Measurements from ENCODE around the gene GAL. TPM values are rescaled to one million over a fixed set of nuclear protein-coding genes. Genes with fewer than 3 reads are reported as not detected.

Gene GAL
- total RNA-seq, 1 donor from 2014 or later, result not detected

DNA sequence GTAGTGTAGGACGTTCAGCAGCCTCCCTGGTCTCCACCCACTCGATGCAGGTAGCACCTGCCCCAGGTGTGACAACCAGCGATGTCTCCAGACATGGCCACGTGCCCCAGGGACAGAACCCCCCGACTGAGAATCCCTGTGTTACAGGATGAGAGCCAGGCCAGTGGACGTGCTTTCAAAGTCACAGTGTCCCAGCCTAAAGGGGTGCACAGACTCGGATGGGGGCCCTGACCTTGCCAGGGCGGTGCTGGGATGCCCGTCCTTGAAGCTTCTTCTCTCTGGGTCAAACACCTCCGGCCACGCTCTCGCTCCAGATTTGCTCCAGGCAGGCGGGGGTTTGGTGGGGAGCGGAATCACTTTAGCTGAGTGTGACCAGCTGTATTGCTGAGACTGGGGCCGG lies 23.3 kb upstream of the GAL start:
- no peaks in the 10 kb centered on the region for H3K36me3 ChIP-seq
- H3F3A ChIP-seq (ENCODE audit: low read depth), result no peaks in the 10 kb centered on the region
- no peaks in the 10 kb centered on the region for H3K79me2 ChIP-seq (ENCODE audit: low read depth)
- H3K9me3 ChIP-seq (ENCODE audit: low read depth), result no peaks in the 10 kb centered on the region
- no peak overlapping the region for H3K4me3 Mint-ChIP-seq
- TF ChIP-seq EZH2phosphoT487 (IDR thresholded peaks at IDR 0.05), result no peak
- no peak for TF ChIP-seq EZH2 (IDR thresholded peaks at IDR 0.05)
- TF ChIP-seq, protein P1, sequence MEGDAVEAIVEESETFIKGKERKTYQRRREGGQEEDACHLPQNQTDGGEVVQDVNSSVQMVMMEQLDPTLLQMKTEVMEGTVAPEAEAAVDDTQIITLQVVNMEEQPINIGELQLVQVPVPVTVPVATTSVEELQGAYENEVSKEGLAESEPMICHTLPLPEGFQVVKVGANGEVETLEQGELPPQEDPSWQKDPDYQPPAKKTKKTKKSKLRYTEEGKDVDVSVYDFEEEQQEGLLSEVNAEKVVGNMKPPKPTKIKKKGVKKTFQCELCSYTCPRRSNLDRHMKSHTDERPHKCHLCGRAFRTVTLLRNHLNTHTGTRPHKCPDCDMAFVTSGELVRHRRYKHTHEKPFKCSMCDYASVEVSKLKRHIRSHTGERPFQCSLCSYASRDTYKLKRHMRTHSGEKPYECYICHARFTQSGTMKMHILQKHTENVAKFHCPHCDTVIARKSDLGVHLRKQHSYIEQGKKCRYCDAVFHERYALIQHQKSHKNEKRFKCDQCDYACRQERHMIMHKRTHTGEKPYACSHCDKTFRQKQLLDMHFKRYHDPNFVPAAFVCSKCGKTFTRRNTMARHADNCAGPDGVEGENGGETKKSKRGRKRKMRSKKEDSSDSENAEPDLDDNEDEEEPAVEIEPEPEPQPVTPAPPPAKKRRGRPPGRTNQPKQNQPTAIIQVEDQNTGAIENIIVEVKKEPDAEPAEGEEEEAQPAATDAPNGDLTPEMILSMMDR (IDR thresholded peaks at IDR 0.05), result no peak
- no peaks in the 10 kb centered on the region for H3K36me3 Mint-ChIP-seq
- no peak overlapping the region for H3K4me3 ChIP-seq
- peaks cover 10% of the 10 kb centered on the region for H3K4me1 Mint-ChIP-seq
- H3K27me3 ChIP-seq, result no peaks in the 10 kb centered on the region
- peaks cover 7% of the 10 kb centered on the region for H3K27me3 Mint-ChIP-seq (ENCODE audit: insufficient read depth, low read depth)
- no peaks in the 10 kb centered on the region for H3K4me1 ChIP-seq
- H3K27ac Mint-ChIP-seq, result no peak overlapping the region
- no peak overlapping the region for H3K4me2 ChIP-seq
- no peak overlapping the region for H3K27ac ChIP-seq
- no peak overlapping the region for H3K9ac ChIP-seq
- H4K20me1 ChIP-seq (ENCODE audit: low read depth), result no peaks in the 10 kb centered on the region
- no peak overlapping the region for H2AFZ ChIP-seq (replicated peaks)
- H3K9me3 Mint-ChIP-seq, result no peaks in the 10 kb centered on the region
- DNase-seq (ENCODE audit: low spot score), result no peak

DNA sequence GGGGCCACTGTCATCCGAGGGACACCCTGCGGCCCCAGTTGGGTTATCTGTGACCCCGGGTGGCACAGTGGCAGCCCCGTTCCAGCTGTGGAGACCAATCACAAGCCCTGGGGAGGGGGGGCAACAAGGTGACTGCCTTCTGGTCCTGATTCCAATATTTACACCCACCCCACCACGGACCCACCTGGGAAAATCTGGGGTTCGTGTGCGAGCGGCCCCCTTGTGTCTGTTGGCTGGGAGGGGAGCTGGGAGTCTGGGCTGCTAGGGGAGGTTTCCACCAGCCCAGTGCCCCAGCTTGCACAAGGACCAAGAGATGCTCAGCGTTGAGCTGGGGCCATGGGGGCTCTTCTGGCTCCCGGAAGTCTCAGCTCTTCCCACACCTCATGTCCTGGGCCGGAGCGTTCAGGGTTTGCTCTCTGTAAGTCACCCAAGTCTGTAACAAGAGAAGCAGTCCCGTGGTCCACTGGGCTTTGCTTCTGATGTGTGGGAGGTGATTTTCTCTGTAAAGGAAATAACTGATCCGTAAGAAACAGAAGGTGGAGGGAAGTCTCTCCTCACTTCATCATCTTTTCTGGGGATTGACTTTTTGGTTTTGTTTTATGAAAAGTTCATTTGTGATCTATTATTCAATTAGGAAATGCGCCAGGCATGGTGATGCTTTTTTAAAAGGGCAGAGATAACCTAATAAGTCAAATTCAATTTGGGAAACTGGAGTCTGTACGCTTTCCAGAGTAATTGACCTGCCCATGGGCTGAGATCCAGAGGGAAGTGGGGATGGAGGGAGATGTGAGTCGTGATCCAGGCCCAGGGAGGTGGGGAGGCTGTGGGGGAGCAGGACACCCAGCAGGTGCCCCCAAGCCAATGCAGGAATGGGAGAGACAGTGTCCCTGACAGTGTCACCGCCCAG lies 22.4 kb upstream of the GAL start:
- H3K36me3 Mint-ChIP-seq, result no peaks in the 10 kb centered on the region
- H2AFZ ChIP-seq (replicated peaks), result no peak overlapping the region
- no peaks in the 10 kb centered on the region for H3K9me3 Mint-ChIP-seq
- H3K27me3 Mint-ChIP-seq (ENCODE audit: insufficient read depth, low read depth), result peaks cover 8% of the 10 kb centered on the region
- H3F3A ChIP-seq (ENCODE audit: low read depth), result no peaks in the 10 kb centered on the region
- no peaks in the 10 kb centered on the region for H3K79me2 ChIP-seq (ENCODE audit: low read depth)
- no peak for DNase-seq (ENCODE audit: low spot score)
- H3K27me3 ChIP-seq, result no peaks in the 10 kb centered on the region
- TF ChIP-seq, protein P1 (IDR thresholded peaks at IDR 0.05), result no peak
- H3K27ac ChIP-seq, result no peak overlapping the region
- no peak overlapping the region for H3K9ac ChIP-seq
- H4K20me1 ChIP-seq (ENCODE audit: low read depth), result no peaks in the 10 kb centered on the region
- H3K36me3 ChIP-seq, result no peaks in the 10 kb centered on the region
- H3K4me2 ChIP-seq, result no peak overlapping the region
- H3K4me3 Mint-ChIP-seq, result no peak overlapping the region
- no peaks in the 10 kb centered on the region for H3K4me1 ChIP-seq
- no peak overlapping the region for H3K4me3 ChIP-seq
- H3K4me1 Mint-ChIP-seq, result peaks cover 10% of the 10 kb centered on the region
- no peaks in the 10 kb centered on the region for H3K9me3 ChIP-seq (ENCODE audit: low read depth)
- H3K27ac Mint-ChIP-seq, result no peak overlapping the region

DNA sequence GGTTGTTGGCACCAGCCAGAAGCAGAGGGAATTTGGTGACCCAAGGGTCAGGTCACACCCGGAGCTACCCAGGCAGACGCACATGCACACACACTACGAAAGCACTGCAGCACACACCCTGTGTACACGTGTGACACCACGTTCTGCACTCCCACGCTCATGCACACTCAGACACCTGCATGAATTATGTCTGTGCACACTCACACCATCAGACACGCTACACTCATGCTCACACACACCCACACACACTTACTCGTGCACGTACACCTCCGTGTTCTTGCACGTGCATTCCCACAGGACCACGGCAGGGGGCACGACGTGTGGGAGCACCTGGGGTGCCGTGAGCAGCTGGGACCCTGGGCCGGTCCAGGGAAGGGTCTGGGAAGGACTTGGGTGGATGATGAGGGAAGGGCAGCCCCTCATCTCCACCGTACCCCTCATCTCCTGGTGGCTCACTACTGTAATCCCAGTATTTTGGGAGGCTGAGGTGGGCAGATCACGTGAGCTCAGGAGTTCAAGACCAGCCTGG lies 20.8 kb upstream of the GAL start:
- TF ChIP-seq, protein P1 (IDR thresholded peaks at IDR 0.05), result no peak
- TF ChIP-seq EZH2phosphoT487 (IDR thresholded peaks at IDR 0.05) (no peak), EZH2 (IDR thresholded peaks at IDR 0.05) (no peak)
- Histone ChIP-seq H3K79me2 (ENCODE audit: low read depth) (no peaks in the 10 kb centered on the region), H3F3A (ENCODE audit: low read depth) (no peaks in the 10 kb centered on the region), H3K27ac (no peak overlapping the region), H3K4me3 (no peak overlapping the region), H2AFZ (replicated peaks) (no peak overlapping the region), H3K27me3 (no peaks in the 10 kb centered on the region), H3K9ac (no peak overlapping the region), H3K36me3 (no peaks in the 10 kb centered on the region), H3K4me2 (no peak overlapping the region), H4K20me1 (ENCODE audit: low read depth) (no peaks in the 10 kb centered on the region), H3K4me1 (no peaks in the 10 kb centered on the region), H3K9me3 (ENCODE audit: low read depth) (no peaks in the 10 kb centered on the region)
- Mint-ChIP-seq H3K4me1 (peaks cover 10% of the 10 kb centered on the region), H3K27ac (no peak overlapping the region), H3K4me3 (no peak overlapping the region), H3K36me3 (no peaks in the 10 kb centered on the region), H3K9me3 (no peaks in the 10 kb centered on the region), H3K27me3 (ENCODE audit: insufficient read depth, low read depth) (peaks cover 8% of the 10 kb centered on the region)
- DNase-seq (ENCODE audit: low spot score), result no peak

All from neural progenitor cell (in vitro differentiated cells).